Inferior parietal cortex (tissue), 1 donor: ENCODE measurements around the gene DST.

Source experiments
- DNase-seq: peaks from one replicate; pipeline ENCODE4 v3.0.0-alpha.2; 2016; ENCODE audit errors: extremely low spot score

DST gene

GRCh38 chr6:56624046-56624727 is 18.5 kb downstream of the DST start:
- no peak for DNase-seq

GRCh38 chr6:56620229-56620868 is 22.3 kb downstream of the DST start:
- DNase-seq, result no peak

GRCh38 chr6:56618050-56618449 is 24.6 kb downstream of the DST start:
- no peak for DNase-seq

GRCh38 chr6:56616967-56617366 is 25.7 kb downstream of the DST start:
- no peak for DNase-seq

GRCh38 chr6:56613247-56613851 is 29.3 kb downstream of the DST start:
- DNase-seq, result no peak

GRCh38 chr6:56608332-56608731 is 34.4 kb downstream of the DST start:
- DNase-seq, result no peak

GRCh38 chr6:56607111-56607752 is 35.5 kb downstream of the DST start:
- DNase-seq, result no peak

GRCh38 chr6:56605435-56605834 is 37.3 kb downstream of the DST start:
- DNase-seq, result no peak

GRCh38 chr6:56604186-56604585 is 38.5 kb downstream of the DST start:
- no peak for DNase-seq

GRCh38 chr6:56601390-56601789 is 41.3 kb downstream of the DST start:
- no peak for DNase-seq

GRCh38 chr6:56595490-56596122 is 47.1 kb downstream of the DST start:
- peak; percentile 79 for DNase-seq

GRCh38 chr6:56594699-56595098 is 48.0 kb downstream of the DST start:
- no peak for DNase-seq

GRCh38 chr6:56593801-56594318 is 48.8 kb downstream of the DST start:
- DNase-seq, result no peak

- no peak for DNase-seq
These were observed 60.5 kb downstream of the DST start for GRCh38 chr6:56582236-56582635.

GRCh38 chr6:56581296-56581925 is 61.3 kb downstream of the DST start:
- DNase-seq, result no peak

- DNase-seq, result no peak
These were observed 62.4 kb downstream of the DST start for GRCh38 chr6:56580271-56580670.

- DNase-seq, result no peak
These were observed 63.4 kb downstream of the DST start for GRCh38 chr6:56579155-56579851.

GRCh38 chr6:56575736-56576135 is 67.0 kb downstream of the DST start:
- no peak for DNase-seq

GRCh38 chr6:56574292-56574691 is 68.4 kb downstream of the DST start:
- no peak for DNase-seq

- no peak for DNase-seq
These were observed 69.1 kb downstream of the DST start for GRCh38 chr6:56573624-56574023.
